Measurements from ENCODE around the gene PITPNM3.

The PITPNM3 gene

GRCh38 chr17:6569370-6570285, 13.3 kb upstream of the PITPNM3 start:
- no peak for TF ChIP-seq GATA1 (IDR thresholded peaks at IDR 0.05; ENCODE audit: low read depth, low read length)
- TF ChIP-seq POLR2A (IDR thresholded peaks at IDR 0.05; ENCODE audit: low read length), result no peak

GRCh38 chr17:6568184-6568758, 11.9 kb upstream of the PITPNM3 start:
- TF ChIP-seq GATA1 (IDR thresholded peaks at IDR 0.05; ENCODE audit: low read depth, low read length), result no peak
- TF ChIP-seq POLR2A (IDR thresholded peaks at IDR 0.05; ENCODE audit: low read length), result no peak
- DNase-seq, result no peak

More at GRCh38 chr17:6569370-6570285, 13.3 kb upstream of the PITPNM3 start:
- peak in 1 of 2 experiments; percentile 11 for DNase-seq

- no peak for TF ChIP-seq GATA1 (IDR thresholded peaks at IDR 0.05; ENCODE audit: low read depth, low read length)
- no peak for TF ChIP-seq POLR2A (IDR thresholded peaks at IDR 0.05; ENCODE audit: low read length)
- DNase-seq, result peak in 1 of 2 experiments; percentile 47
Observed at GRCh38 chr17:6567528-6568183, 11.3 kb upstream of the PITPNM3 start.

- DNase-seq, result no peak
- TF ChIP-seq POLR2A (IDR thresholded peaks at IDR 0.05; ENCODE audit: low read length) (no peak), GATA1 (IDR thresholded peaks at IDR 0.05; ENCODE audit: low read depth, low read length) (no peak)
Observed at GRCh38 chr17:6561446-6561845, 5.1 kb upstream of the PITPNM3 start.

- DNase-seq, result no peak
- TF ChIP-seq POLR2A (IDR thresholded peaks at IDR 0.05; ENCODE audit: low read length) (no peak), GATA1 (IDR thresholded peaks at IDR 0.05; ENCODE audit: low read depth, low read length) (no peak)
Observed at GRCh38 chr17:6560496-6560895, 4.1 kb upstream of the PITPNM3 start.

- no peak for DNase-seq
- TF ChIP-seq POLR2A (IDR thresholded peaks at IDR 0.05; ENCODE audit: low read length) (no peak), GATA1 (IDR thresholded peaks at IDR 0.05; ENCODE audit: low read depth, low read length) (no peak)
Observed at GRCh38 chr17:6559753-6560215, 3.4 kb upstream of the PITPNM3 start.

GRCh38 chr17:6558932-6559752, 2.8 kb upstream of the PITPNM3 start:
- no peak for DNase-seq
- no peak for TF ChIP-seq GATA1 (IDR thresholded peaks at IDR 0.05; ENCODE audit: low read depth, low read length)
- TF ChIP-seq POLR2A (IDR thresholded peaks at IDR 0.05; ENCODE audit: low read length), result no peak

- no peak for TF ChIP-seq POLR2A (IDR thresholded peaks at IDR 0.05; ENCODE audit: low read length)
- TF ChIP-seq GATA1 (IDR thresholded peaks at IDR 0.05; ENCODE audit: low read depth, low read length), result no peak
Observed at GRCh38 chr17:6558276-6558675, 1.9 kb upstream of the PITPNM3 start.

GRCh38 chr17:6557040-6557438, 684 bp upstream of the PITPNM3 start:
- DNase-seq, result no peak
- no peak for TF ChIP-seq POLR2A (IDR thresholded peaks at IDR 0.05; ENCODE audit: low read length)
- TF ChIP-seq GATA1 (IDR thresholded peaks at IDR 0.05; ENCODE audit: low read depth, low read length), result no peak

More at GRCh38 chr17:6558276-6558675, 1.9 kb upstream of the PITPNM3 start:
- DNase-seq, result no peak

- DNase-seq, result no peak
- TF ChIP-seq POLR2A (IDR thresholded peaks at IDR 0.05; ENCODE audit: low read length) (no peak), GATA1 (IDR thresholded peaks at IDR 0.05; ENCODE audit: low read depth, low read length) (no peak)
Observed at GRCh38 chr17:6555331-6556120, 829 bp downstream of the PITPNM3 start.

- TF ChIP-seq GATA1 (IDR thresholded peaks at IDR 0.05; ENCODE audit: low read depth, low read length), result no peak
- DNase-seq, result no peak
Observed at GRCh38 chr17:6554871-6555330, 1.5 kb downstream of the PITPNM3 start.

GRCh38 chr17:6554342-6554741, 2.0 kb downstream of the PITPNM3 start:
- TF ChIP-seq POLR2A (IDR thresholded peaks at IDR 0.05; ENCODE audit: low read length) (no peak), GATA1 (IDR thresholded peaks at IDR 0.05; ENCODE audit: low read depth, low read length) (no peak)
- DNase-seq, result no peak
